ENCODE measurements around the gene BACE1-AS.
A peak's percentile ranks its signal among the peaks of the same experiment; 100 is the strongest.

Gene BACE1-AS

GRCh38 chr11:117327567-117328374, 36.6 kb downstream of the BACE1-AS start, which contains the start of gene CEP164:
CEP164 (plus strand) TSS chr11:117327854; CDS start chr11:117338587, 10,733 bp downstream.
- peak within 1 kb of the TSS; percentile 84 for H3K9ac ChIP-seq (ENCODE audit: low read depth, low read length, poor library complexity)

GRCh38 chr11:117328375-117329010, 37.3 kb downstream of the BACE1-AS start:
- no peak overlapping the region for H2BK12ac ChIP-seq (ENCODE audit: low read length)
- H3K27ac ChIP-seq (replicated peaks; ENCODE audit: low read length): no peak overlapping the region
- H3K36me3 ChIP-seq (replicated peaks in 1 of 2; ENCODE audit: control insufficient read depth in 2 of 2, insufficient read depth in 2 of 2, low read length in 2 of 2): no peaks in the 10 kb centered on the region
- H2BK120ac ChIP-seq (ENCODE audit: low read depth, low read length): no peak overlapping the region
- H3K4me1 ChIP-seq (ENCODE audit: control insufficient read depth in 2 of 2, insufficient read depth in 1 of 2, low read depth in 1 of 2, low read length in 2 of 2): peaks cover 0 to 3% of the 10 kb centered on the region in 2 donors
- no CpG with 5 or more reads among the region's 15 CpGs for WGBS, 2 donors (ENCODE audit: extremely low coverage in 2 of 2, insufficient read length in 2 of 2, insufficient replicate concordance in 1 of 2)
- H3K23ac ChIP-seq (ENCODE audit: low read depth, low read length, poor library complexity): peak overlapping the region; percentile 85
- peak overlapping the region; percentile 85 for H3K18ac ChIP-seq (ENCODE audit: low read length)
- peak overlapping the region; percentile 100 for H2AFZ ChIP-seq (ENCODE audit: low read length)
- H2BK5ac ChIP-seq (ENCODE audit: low read length): peak overlapping the region; percentile 66
- no peaks in the 10 kb centered on the region for H3K27me3 ChIP-seq (ENCODE audit: control insufficient read depth in 3 of 3, insufficient read depth in 3 of 3, low read depth in 1 of 3, low read length in 3 of 3)
- H3K9ac ChIP-seq (ENCODE audit: low read depth, low read length, poor library complexity): peak overlapping the region; percentile 84
- H3K79me1 ChIP-seq (ENCODE audit: low read depth, low read length): peaks cover 1% of the 10 kb centered on the region
- H3K4me2 ChIP-seq (ENCODE audit: insufficient read depth, low read length, poor library complexity, severe bottlenecking): peak overlapping the region; percentile 76
- H3K4ac ChIP-seq (ENCODE audit: low read length): no peak overlapping the region
- peak overlapping the region; percentile 65 to 89 for H3K4me3 ChIP-seq (ENCODE audit: low read length in 2 of 2)
- H2BK15ac ChIP-seq (ENCODE audit: low read length): no peak overlapping the region
- H2AK5ac ChIP-seq (ENCODE audit: low read depth, low read length): no peak overlapping the region
- H4K91ac ChIP-seq (ENCODE audit: low read depth, low read length, poor library complexity): no peak overlapping the region
- H4K8ac ChIP-seq (ENCODE audit: low read depth, low read length): peak overlapping the region; percentile 82
- DNase-seq (ENCODE audit: low spot score): no peak
- H3K9me3 ChIP-seq (replicated peaks in 1 of 2; ENCODE audit: control insufficient read depth in 2 of 2, insufficient read depth in 1 of 2, low read depth in 1 of 2, low read length in 2 of 2): peaks cover 0 to 1% of the 10 kb centered on the region in 2 donors
- no peak overlapping the region for H3K14ac ChIP-seq (ENCODE audit: low read length)

More at GRCh38 chr11:117327567-117328374, 36.6 kb downstream of the BACE1-AS start, which contains the start of gene CEP164:
- no peak within 1 kb of the TSS for H2BK12ac ChIP-seq (ENCODE audit: low read length)
- H3K4me1 ChIP-seq (ENCODE audit: control insufficient read depth in 2 of 2, insufficient read depth in 1 of 2, low read depth in 1 of 2, low read length in 2 of 2): peaks cover 0 to 3% of the 10 kb centered on the region in 2 donors
- H3K36me3 ChIP-seq (replicated peaks in 1 of 2; ENCODE audit: control insufficient read depth in 2 of 2, insufficient read depth in 2 of 2, low read length in 2 of 2): no peaks in the 10 kb centered on the region
- peak; percentile 90 for DNase-seq (ENCODE audit: low spot score)
- H3K4me3 ChIP-seq (ENCODE audit: low read length in 2 of 2): peak within 1 kb of the TSS; percentile 65 to 89
- no peak within 1 kb of the TSS for H2BK120ac ChIP-seq (ENCODE audit: low read depth, low read length)
- H2AK5ac ChIP-seq (ENCODE audit: low read depth, low read length): no peak within 1 kb of the TSS
- no CpG with 5 or more reads among the region's 64 CpGs for WGBS, 2 donors (ENCODE audit: extremely low coverage in 2 of 2, insufficient read length in 2 of 2, insufficient replicate concordance in 1 of 2)
- H3K18ac ChIP-seq (ENCODE audit: low read length): peak within 1 kb of the TSS; percentile 85
- H3K23ac ChIP-seq (ENCODE audit: low read depth, low read length, poor library complexity): peak within 1 kb of the TSS; percentile 85
- H4K91ac ChIP-seq (ENCODE audit: low read depth, low read length, poor library complexity): no peak within 1 kb of the TSS
- peak within 1 kb of the TSS; percentile 100 for H2AFZ ChIP-seq (ENCODE audit: low read length)
- no peak within 1 kb of the TSS for H3K4ac ChIP-seq (ENCODE audit: low read length)
- peaks cover 0 to 1% of the 10 kb centered on the region in 2 donors for H3K9me3 ChIP-seq (replicated peaks in 1 of 2; ENCODE audit: control insufficient read depth in 2 of 2, insufficient read depth in 1 of 2, low read depth in 1 of 2, low read length in 2 of 2)
- H2BK15ac ChIP-seq (ENCODE audit: low read length): no peak within 1 kb of the TSS
- no peaks in the 10 kb centered on the region for H3K27me3 ChIP-seq (ENCODE audit: control insufficient read depth in 3 of 3, insufficient read depth in 3 of 3, low read depth in 1 of 3, low read length in 3 of 3)
- H4K8ac ChIP-seq (ENCODE audit: low read depth, low read length): peak within 1 kb of the TSS; percentile 82
- H2BK5ac ChIP-seq (ENCODE audit: low read length): peak within 1 kb of the TSS; percentile 66
- H3K4me2 ChIP-seq (ENCODE audit: insufficient read depth, low read length, poor library complexity, severe bottlenecking): peak within 1 kb of the TSS; percentile 76
- H3K27ac ChIP-seq (replicated peaks; ENCODE audit: low read length): no peak within 1 kb of the TSS
- H3K79me1 ChIP-seq (ENCODE audit: low read depth, low read length): peaks cover 1% of the 10 kb centered on the region
- H3K14ac ChIP-seq (ENCODE audit: low read length): no peak within 1 kb of the TSS

GRCh38 chr11:117332843-117333242, 41.7 kb downstream of the BACE1-AS start:
- Histone ChIP-seq H2AFZ (ENCODE audit: low read length) (no peak overlapping the region), H3K36me3 (replicated peaks in 1 of 2; ENCODE audit: control insufficient read depth in 2 of 2, insufficient read depth in 2 of 2, low read length in 2 of 2) (peaks cover 3 to 18% of the 10 kb centered on the region in 2 donors), H3K9me3 (replicated peaks in 1 of 2; ENCODE audit: control insufficient read depth in 2 of 2, insufficient read depth in 1 of 2, low read depth in 1 of 2, low read length in 2 of 2) (peaks cover 0 to 1% of the 10 kb centered on the region in 2 donors), H2BK5ac (ENCODE audit: low read length) (no peak overlapping the region), H4K8ac (ENCODE audit: low read depth, low read length) (no peak overlapping the region), H2BK120ac (ENCODE audit: low read depth, low read length) (no peak overlapping the region), H3K27me3 (ENCODE audit: control insufficient read depth in 3 of 3, insufficient read depth in 3 of 3, low read depth in 1 of 3, low read length in 3 of 3) (no peaks in the 10 kb centered on the region), H2BK15ac (ENCODE audit: low read length) (no peak overlapping the region), H2AK5ac (ENCODE audit: low read depth, low read length) (no peak overlapping the region), H3K18ac (ENCODE audit: low read length) (no peak overlapping the region), H3K27ac (replicated peaks; ENCODE audit: low read length) (no peak overlapping the region), H3K4ac (ENCODE audit: low read length) (no peak overlapping the region), H3K4me3 (ENCODE audit: low read length in 2 of 2) (no peak overlapping the region), H3K23ac (ENCODE audit: low read depth, low read length, poor library complexity) (no peak overlapping the region), H3K14ac (ENCODE audit: low read length) (no peak overlapping the region), H3K4me1 (ENCODE audit: control insufficient read depth in 2 of 2, insufficient read depth in 1 of 2, low read depth in 1 of 2, low read length in 2 of 2) (peaks cover 0 to 13% of the 10 kb centered on the region in 2 donors), H4K91ac (ENCODE audit: low read depth, low read length, poor library complexity) (no peak overlapping the region), H3K79me1 (ENCODE audit: low read depth, low read length) (peaks cover 1% of the 10 kb centered on the region), H3K9ac (ENCODE audit: low read depth, low read length, poor library complexity) (no peak overlapping the region), H3K4me2 (ENCODE audit: insufficient read depth, low read length, poor library complexity, severe bottlenecking) (no peak overlapping the region), H2BK12ac (ENCODE audit: low read length) (no peak overlapping the region)
- no CpG with 5 or more reads among the region's 2 CpGs for WGBS, 2 donors (ENCODE audit: extremely low coverage in 2 of 2, insufficient read length in 2 of 2, insufficient replicate concordance in 1 of 2)
- no peak for DNase-seq (ENCODE audit: low spot score)

GRCh38 chr11:117333917-117334316, 42.8 kb downstream of the BACE1-AS start:
- WGBS, 2 donors (ENCODE audit: extremely low coverage in 2 of 2, insufficient read length in 2 of 2, insufficient replicate concordance in 1 of 2): no CpG with 5 or more reads among the region's 9 CpGs
- H3K9me3 ChIP-seq (replicated peaks in 1 of 2; ENCODE audit: control insufficient read depth in 2 of 2, insufficient read depth in 1 of 2, low read depth in 1 of 2, low read length in 2 of 2): no peaks in the 10 kb centered on the region
- no peak overlapping the region for H2BK15ac ChIP-seq (ENCODE audit: low read length)
- H3K18ac ChIP-seq (ENCODE audit: low read length): no peak overlapping the region
- no peak overlapping the region for H4K91ac ChIP-seq (ENCODE audit: low read depth, low read length, poor library complexity)
- H3K27me3 ChIP-seq (ENCODE audit: control insufficient read depth in 3 of 3, insufficient read depth in 3 of 3, low read depth in 1 of 3, low read length in 3 of 3): no peaks in the 10 kb centered on the region
- H3K9ac ChIP-seq (ENCODE audit: low read depth, low read length, poor library complexity): no peak overlapping the region
- no peak overlapping the region for H3K23ac ChIP-seq (ENCODE audit: low read depth, low read length, poor library complexity)
- no peak overlapping the region for H3K27ac ChIP-seq (replicated peaks; ENCODE audit: low read length)
- H4K8ac ChIP-seq (ENCODE audit: low read depth, low read length): no peak overlapping the region
- no peak overlapping the region for H2BK5ac ChIP-seq (ENCODE audit: low read length)
- no peak overlapping the region for H2AK5ac ChIP-seq (ENCODE audit: low read depth, low read length)
- no peak overlapping the region for H3K4me3 ChIP-seq (ENCODE audit: low read length in 2 of 2)
- no peak overlapping the region for H3K14ac ChIP-seq (ENCODE audit: low read length)
- no peak overlapping the region for H3K4ac ChIP-seq (ENCODE audit: low read length)
- H2AFZ ChIP-seq (ENCODE audit: low read length): no peak overlapping the region
- H3K79me1 ChIP-seq (ENCODE audit: low read depth, low read length): peaks cover 1% of the 10 kb centered on the region
- no peak overlapping the region for H2BK12ac ChIP-seq (ENCODE audit: low read length)
- H3K4me2 ChIP-seq (ENCODE audit: insufficient read depth, low read length, poor library complexity, severe bottlenecking): no peak overlapping the region
- H3K4me1 ChIP-seq (ENCODE audit: control insufficient read depth in 2 of 2, insufficient read depth in 1 of 2, low read depth in 1 of 2, low read length in 2 of 2): peaks cover 0 to 11% of the 10 kb centered on the region in 2 donors
- H2BK120ac ChIP-seq (ENCODE audit: low read depth, low read length): no peak overlapping the region
- DNase-seq (ENCODE audit: low spot score): no peak
- H3K36me3 ChIP-seq (replicated peaks in 1 of 2; ENCODE audit: control insufficient read depth in 2 of 2, insufficient read depth in 2 of 2, low read length in 2 of 2): peaks cover 3 to 27% of the 10 kb centered on the region in 2 donors

All from neuronal stem cell (in vitro differentiated cells).